ENCODE results near the gene RFT1.

Gene RFT1

GRCh38 chr3:53131096-53131495 lies 861 bp upstream of the RFT1 start:
- no peak for DNase-seq (ENCODE audit: low read depth)
- no peak for TF ChIP-seq CTCF (IDR thresholded peaks at IDR 0.05; ENCODE audit: control insufficient read depth, extremely low read depth, insufficient read depth)
- H3K4me3 ChIP-seq (ENCODE audit: low read depth, low read length), result peak overlapping the region; percentile 94

- no peak for TF ChIP-seq CTCF (IDR thresholded peaks at IDR 0.05; ENCODE audit: control insufficient read depth, extremely low read depth, insufficient read depth)
- no peak for DNase-seq (ENCODE audit: low read depth)
- peak overlapping the region; percentile 94 for H3K4me3 ChIP-seq (ENCODE audit: low read depth, low read length)
Measured at GRCh38 chr3:53129344-53129743, 891 bp downstream of the RFT1 start.

- no peak overlapping the region for H3K4me3 ChIP-seq (ENCODE audit: low read depth, low read length)
- no peak for TF ChIP-seq CTCF (IDR thresholded peaks at IDR 0.05; ENCODE audit: control insufficient read depth, extremely low read depth, insufficient read depth)
- DNase-seq (ENCODE audit: low read depth), result no peak
Measured at GRCh38 chr3:53126601-53127000, 3.6 kb downstream of the RFT1 start.

GRCh38 chr3:53123953-53124352 lies 6.3 kb downstream of the RFT1 start:
- TF ChIP-seq CTCF (IDR thresholded peaks at IDR 0.05; ENCODE audit: control insufficient read depth, extremely low read depth, insufficient read depth), result no peak
- DNase-seq (ENCODE audit: low read depth), result no peak
- H3K4me3 ChIP-seq (ENCODE audit: low read depth, low read length), result no peak overlapping the region

- no peak overlapping the region for H3K4me3 ChIP-seq (ENCODE audit: low read depth, low read length)
- DNase-seq (ENCODE audit: low read depth), result no peak
- no peak for TF ChIP-seq CTCF (IDR thresholded peaks at IDR 0.05; ENCODE audit: control insufficient read depth, extremely low read depth, insufficient read depth)
Measured at GRCh38 chr3:53123510-53123909, 6.7 kb downstream of the RFT1 start.

- no peak overlapping the region for H3K4me3 ChIP-seq (ENCODE audit: low read depth, low read length)
- DNase-seq (ENCODE audit: low read depth), result no peak
- TF ChIP-seq CTCF (IDR thresholded peaks at IDR 0.05; ENCODE audit: control insufficient read depth, extremely low read depth, insufficient read depth), result no peak
Measured at GRCh38 chr3:53122933-53123305, 7.3 kb downstream of the RFT1 start.

- no peak for TF ChIP-seq CTCF (IDR thresholded peaks at IDR 0.05; ENCODE audit: control insufficient read depth, extremely low read depth, insufficient read depth)
- no peak for DNase-seq (ENCODE audit: low read depth)
- H3K4me3 ChIP-seq (ENCODE audit: low read depth, low read length), result no peak overlapping the region
Measured at GRCh38 chr3:53122255-53122932, 7.8 kb downstream of the RFT1 start.

All from LNCaP clone FGC (cell line).